AG09309 (cell line): Measurements from ENCODE around the gene PAM.

Experiments used
- DNase-seq: peaks from one replicate; pipeline ENCODE4 v3.0.0-alpha.2; 2010; ENCODE audit warnings: low read depth
- H3K4me3 ChIP-seq: 2 replicates; pipeline ENCODE4 v1.5.1; 2011; ENCODE audit warnings: mild to moderate bottlenecking, low read depth, low read length, moderate library complexity; ENCODE audit not compliant: control insufficient read depth
- TF ChIP-seq, protein P1 (sequence below): IDR thresholded peaks from 2 replicates; pipeline ENCODE4 v1.5.1; 2011; ENCODE audit warnings: mild to moderate bottlenecking, low read depth, low read length, inconsistent platforms; ENCODE audit not compliant: insufficient read depth, control insufficient read depth; ENCODE audit errors: missing control alignments

Gene PAM

GRCh38 chr5:102843997-102844396, 88.9 kb downstream of the PAM start:
- TF ChIP-seq, protein P1, sequence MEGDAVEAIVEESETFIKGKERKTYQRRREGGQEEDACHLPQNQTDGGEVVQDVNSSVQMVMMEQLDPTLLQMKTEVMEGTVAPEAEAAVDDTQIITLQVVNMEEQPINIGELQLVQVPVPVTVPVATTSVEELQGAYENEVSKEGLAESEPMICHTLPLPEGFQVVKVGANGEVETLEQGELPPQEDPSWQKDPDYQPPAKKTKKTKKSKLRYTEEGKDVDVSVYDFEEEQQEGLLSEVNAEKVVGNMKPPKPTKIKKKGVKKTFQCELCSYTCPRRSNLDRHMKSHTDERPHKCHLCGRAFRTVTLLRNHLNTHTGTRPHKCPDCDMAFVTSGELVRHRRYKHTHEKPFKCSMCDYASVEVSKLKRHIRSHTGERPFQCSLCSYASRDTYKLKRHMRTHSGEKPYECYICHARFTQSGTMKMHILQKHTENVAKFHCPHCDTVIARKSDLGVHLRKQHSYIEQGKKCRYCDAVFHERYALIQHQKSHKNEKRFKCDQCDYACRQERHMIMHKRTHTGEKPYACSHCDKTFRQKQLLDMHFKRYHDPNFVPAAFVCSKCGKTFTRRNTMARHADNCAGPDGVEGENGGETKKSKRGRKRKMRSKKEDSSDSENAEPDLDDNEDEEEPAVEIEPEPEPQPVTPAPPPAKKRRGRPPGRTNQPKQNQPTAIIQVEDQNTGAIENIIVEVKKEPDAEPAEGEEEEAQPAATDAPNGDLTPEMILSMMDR: no peak
- H3K4me3 ChIP-seq: no peak overlapping the region
- DNase-seq: no peak

DNA sequence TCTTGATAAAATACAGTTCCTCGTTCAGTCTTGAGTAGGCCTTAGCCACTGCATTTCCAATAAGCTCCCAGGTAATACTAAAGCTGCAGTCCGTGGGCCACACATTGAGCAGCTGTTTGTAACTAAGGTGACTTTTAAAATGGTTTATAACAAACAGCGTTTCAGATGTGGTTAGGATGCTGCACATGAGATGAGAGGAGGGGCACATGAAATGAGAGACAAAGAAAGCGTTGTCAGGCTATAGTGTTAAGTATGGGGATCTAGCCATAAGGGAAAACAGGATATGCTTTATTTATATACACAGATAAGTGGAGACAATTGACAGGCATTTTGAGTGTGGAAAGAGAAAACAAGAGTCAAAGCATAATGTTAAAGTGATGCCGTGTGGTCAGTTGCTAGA, 89.9 kb downstream of the PAM start:
- TF ChIP-seq, protein P1: no peak
- no peak overlapping the region for H3K4me3 ChIP-seq
- DNase-seq: no peak

DNA sequence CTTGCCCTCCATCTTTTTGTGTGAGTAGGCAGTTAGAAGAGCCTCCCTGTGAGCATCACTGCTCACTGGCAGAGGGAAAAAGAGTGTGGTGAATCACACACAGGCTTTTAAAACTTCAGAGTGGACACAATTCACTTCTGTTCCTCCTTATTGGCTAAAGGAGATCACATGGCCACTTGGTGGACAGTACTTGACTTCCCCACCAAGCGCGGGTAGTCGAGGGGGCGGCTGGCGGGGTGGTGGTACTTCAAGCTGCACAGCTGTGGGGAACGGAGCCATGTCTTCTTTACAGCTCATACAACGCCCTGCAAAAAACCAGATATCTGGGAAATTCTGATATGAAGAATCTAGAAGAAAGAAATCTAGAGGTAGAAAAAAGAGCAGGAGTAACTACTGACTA, 95.4 kb downstream of the PAM start:
- no peak overlapping the region for H3K4me3 ChIP-seq
- TF ChIP-seq, protein P1: no peak
- DNase-seq: no peak

DNA sequence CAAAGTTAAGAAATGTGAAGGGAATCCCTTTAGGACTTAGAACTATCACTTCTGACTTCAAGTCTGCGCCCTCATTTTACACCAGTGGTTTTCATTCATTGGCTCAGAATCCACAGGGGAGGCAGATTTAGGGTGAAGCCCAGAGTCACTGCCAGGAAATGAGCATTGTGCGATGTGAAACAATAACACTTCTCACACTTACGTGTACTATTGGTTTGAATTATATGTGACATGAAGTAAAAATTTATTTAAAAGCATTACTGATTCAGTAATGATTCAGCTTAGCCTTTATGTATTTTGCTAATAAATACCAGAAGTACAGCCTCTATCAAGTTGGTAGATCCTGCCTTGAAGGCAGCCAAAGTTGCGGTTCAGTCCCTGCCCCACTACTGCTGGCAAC, 98.6 kb downstream of the PAM start:
- TF ChIP-seq, protein P1: no peak
- H3K4me3 ChIP-seq: no peak overlapping the region
- DNase-seq: peak; percentile 82

- no peak for DNase-seq
- H3K4me3 ChIP-seq: no peak overlapping the region; the same call in none of the 2 replicates
- TF ChIP-seq, protein P1: no peak
Measured at GRCh38 chr5:102855681-102856388, 100.7 kb downstream of the PAM start.

GRCh38 chr5:102856389-102856777, 101.3 kb downstream of the PAM start:
- TF ChIP-seq, protein P1: no peak
- no peak overlapping the region for H3K4me3 ChIP-seq
- DNase-seq: peak; percentile 83

DNA sequence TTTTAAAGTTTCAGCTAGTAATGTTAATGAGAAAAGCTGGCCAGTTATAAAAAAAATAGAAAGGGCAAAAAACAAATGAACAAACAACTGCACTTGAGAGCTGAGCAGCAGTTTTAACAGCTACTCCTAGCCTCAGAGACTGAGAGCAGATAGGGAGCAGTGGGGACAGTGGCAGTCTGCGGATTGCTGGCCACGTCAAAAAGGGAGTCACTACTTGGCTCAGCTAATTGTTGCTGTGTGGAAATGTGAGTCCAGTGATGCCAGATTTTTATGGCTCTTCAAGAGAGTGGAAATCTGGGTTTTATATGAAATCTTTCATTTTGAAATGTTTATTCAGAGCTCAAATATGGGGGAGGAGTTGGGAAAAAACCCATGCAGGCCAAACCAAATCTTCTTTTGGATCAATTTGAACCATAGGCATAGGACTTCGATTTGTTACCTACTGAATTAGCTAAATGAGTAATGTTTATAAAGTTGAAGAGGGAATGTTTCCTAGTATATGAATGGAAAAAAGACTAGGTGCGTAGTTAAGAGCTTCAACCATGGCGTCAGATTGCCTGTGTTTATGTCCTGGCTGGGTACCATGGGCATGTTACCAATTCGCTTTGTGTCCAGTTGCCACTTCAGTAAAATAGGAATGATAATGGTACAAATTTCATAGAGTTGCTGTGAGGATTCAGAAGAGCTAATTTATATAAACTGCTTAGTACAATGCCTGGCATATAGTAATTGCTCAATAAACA, 102.1 kb downstream of the PAM start:
- TF ChIP-seq, protein P1: no peak
- peak; percentile 89 for DNase-seq
- no peak overlapping the region for H3K4me3 ChIP-seq
